IgD-negative memory B cell (primary cell): Measurements from ENCODE around the gene POU2F3. TPM values are rescaled to one million over a fixed set of nuclear protein-coding genes. Genes with fewer than 3 reads are reported as not detected.

Experiments used
- H3K27ac Mint-ChIP-seq, 3 donors: one replicate each; pipeline ENCODE4 v1.8.0; 2020 to 2022; ENCODE audit warnings: mild to moderate bottlenecking in 3 of 3, mixed read lengths in 3 of 3, moderate library complexity in 1 of 3
- H3K27me3 Mint-ChIP-seq: one replicate; pipeline ENCODE4 v1.8.0; 2021; ENCODE audit warnings: mixed read lengths
- H3K36me3 Mint-ChIP-seq: one replicate; pipeline ENCODE4 v1.8.0; 2020; ENCODE audit warnings: mild to moderate bottlenecking, mixed read lengths
- H3K4me1 Mint-ChIP-seq, 3 donors: one replicate each; pipeline ENCODE4 v1.8.0; 2020 to 2022; ENCODE audit warnings: mixed read lengths in 3 of 3, mild to moderate bottlenecking in 1 of 3
- H3K4me3 Mint-ChIP-seq, 4 donors: one replicate each; pipeline ENCODE4 v1.8.0; 2020 to 2022; ENCODE audit warnings: mild to moderate bottlenecking in 4 of 4, mixed read lengths in 4 of 4, moderate library complexity in 3 of 4
- H3K9me3 Mint-ChIP-seq, 3 donors: one replicate each; pipeline ENCODE4 v1.8.0; 2020 to 2021; ENCODE audit warnings: mixed read lengths in 3 of 3, mild to moderate bottlenecking in 1 of 3
- polyA plus RNA-seq: library from polyadenylated mRNA; unstranded; fragments of 300-500 nt; fragmentation: Illumina TruSeq; gene quantifications from one replicate; pipeline ENCODE4 v1.2.3, GENCODE V29; 2021

Gene POU2F3
- polyA plus RNA-seq, 1 donor from 2014 or later, result not detected

- Mint-ChIP-seq H3K9me3 (peaks cover 0 to 2% (median 0%) of the 10 kb centered on the region in 3 donors), H3K4me3 (no peak overlapping the region)
Observed at GRCh38 chr11:120346233-120346632, 106.3 kb downstream of the POU2F3 start.

GRCh38 chr11:120350637-120351036 is 110.7 kb downstream of the POU2F3 start:
- Mint-ChIP-seq H3K36me3 (peaks cover 5% of the 10 kb centered on the region), H3K4me3 (no peak overlapping the region), H3K27ac (no peak overlapping the region), H3K4me1 (peaks cover 6 to 10% (median 7%) of the 10 kb centered on the region in 3 donors), H3K27me3 (peaks cover 50% of the 10 kb centered on the region), H3K9me3 (no peaks in the 10 kb centered on the region)

More at GRCh38 chr11:120346233-120346632, 106.3 kb downstream of the POU2F3 start:
- Mint-ChIP-seq H3K27me3 (peaks cover 55% of the 10 kb centered on the region), H3K27ac (no peak overlapping the region), H3K4me1 (peaks cover 18 to 22% (median 20%) of the 10 kb centered on the region in 3 donors), H3K36me3 (no peaks in the 10 kb centered on the region)

GRCh38 chr11:120352405-120352804 is 112.5 kb downstream of the POU2F3 start:
- H3K4me3 Mint-ChIP-seq, result no peak overlapping the region
- H3K4me1 Mint-ChIP-seq, result peaks cover 3 to 7% (median 5%) of the 10 kb centered on the region in 3 donors
- H3K36me3 Mint-ChIP-seq, result peaks cover 5% of the 10 kb centered on the region
- H3K27me3 Mint-ChIP-seq, result peaks cover 41% of the 10 kb centered on the region
- H3K9me3 Mint-ChIP-seq, result peaks cover 0 to 1% (median 0%) of the 10 kb centered on the region in 3 donors
- no peak overlapping the region for H3K27ac Mint-ChIP-seq

GRCh38 chr11:120354068-120354467 is 114.1 kb downstream of the POU2F3 start:
- Mint-ChIP-seq H3K27me3 (peaks cover 35% of the 10 kb centered on the region), H3K27ac (no peak overlapping the region), H3K4me3 (no peak overlapping the region), H3K36me3 (peaks cover 7% of the 10 kb centered on the region), H3K4me1 (peaks cover 3 to 5% (median 4%) of the 10 kb centered on the region in 3 donors), H3K9me3 (peaks cover 0 to 1% (median 0%) of the 10 kb centered on the region in 3 donors)

- Mint-ChIP-seq H3K4me3 (no peak overlapping the region), H3K4me1 (peaks cover 2 to 5% (median 3%) of the 10 kb centered on the region in 3 donors), H3K27me3 (peaks cover 30% of the 10 kb centered on the region), H3K9me3 (peaks cover 0 to 1% (median 0%) of the 10 kb centered on the region in 3 donors), H3K36me3 (peaks cover 10% of the 10 kb centered on the region), H3K27ac (no peak overlapping the region)
Observed at GRCh38 chr11:120354779-120355178, 114.8 kb downstream of the POU2F3 start.

GRCh38 chr11:120357620-120358019 is 117.7 kb downstream of the POU2F3 start:
- Mint-ChIP-seq H3K27me3 (peaks cover 10% of the 10 kb centered on the region), H3K27ac (no peak overlapping the region), H3K4me1 (peaks cover 2 to 3% (median 3%) of the 10 kb centered on the region in 3 donors), H3K36me3 (peaks cover 8% of the 10 kb centered on the region), H3K4me3 (no peak overlapping the region), H3K9me3 (peaks cover 0 to 1% (median 0%) of the 10 kb centered on the region in 3 donors)

- Mint-ChIP-seq H3K4me1 (peaks cover 0 to 2% (median 2%) of the 10 kb centered on the region in 3 donors), H3K27me3 (peaks cover 2% of the 10 kb centered on the region), H3K36me3 (peaks cover 7% of the 10 kb centered on the region), H3K9me3 (peaks cover 0 to 1% (median 0%) of the 10 kb centered on the region in 3 donors), H3K4me3 (no peak overlapping the region), H3K27ac (no peak overlapping the region)
Observed at GRCh38 chr11:120358729-120359128, 118.8 kb downstream of the POU2F3 start.

- Mint-ChIP-seq H3K4me3 (no peak overlapping the region), H3K4me1 (no peaks in the 10 kb centered on the region), H3K27me3 (no peaks in the 10 kb centered on the region), H3K36me3 (peaks cover 5% of the 10 kb centered on the region), H3K9me3 (no peaks in the 10 kb centered on the region), H3K27ac (no peak overlapping the region)
Observed at GRCh38 chr11:120363436-120363835, 123.5 kb downstream of the POU2F3 start.

GRCh38 chr11:120365512-120365911 is 125.6 kb downstream of the POU2F3 start:
- Mint-ChIP-seq H3K27ac (no peak overlapping the region), H3K9me3 (no peaks in the 10 kb centered on the region), H3K27me3 (no peaks in the 10 kb centered on the region), H3K36me3 (peaks cover 2% of the 10 kb centered on the region), H3K4me1 (no peaks in the 10 kb centered on the region), H3K4me3 (no peak overlapping the region)

Other genes with a start within 250 kb of the POU2F3 start
- not detected for gene TRIM29, start 102.0 kb upstream of the POU2F3 start, polyA plus RNA-seq
- 0.45 TPM for gene OAF, start 29.1 kb upstream of the POU2F3 start, polyA plus RNA-seq
- not detected for gene TLCD5, start 85.2 kb downstream of the POU2F3 start, polyA plus RNA-seq
- gene ARHGEF12, start 96.3 kb downstream of the POU2F3 start, polyA plus RNA-seq, result 4.5 TPM